CD14-positive monocyte (primary cell): ENCODE results near the gene LRRFIP2. TPM values are rescaled to one million over a fixed set of nuclear protein-coding genes. Genes with fewer than 3 reads are reported as not detected.

ENCODE experiments used
- DNase-seq, 3 donors: peaks; one replicate each; pipeline ENCODE4 v3.0.0-alpha.2; 2011 to 2022
- H2AFZ ChIP-seq: 2 replicates; pipeline ENCODE4 v1.6.0; 2012; ENCODE audit warnings: mild to moderate bottlenecking, low read depth, low read length, inconsistent platforms; ENCODE audit not compliant: insufficient read depth, poor library complexity, severe bottlenecking
- H3K27ac ChIP-seq, 2 donors: 1 replicate in 1 of 2; 2 replicates in 1 of 2; pipeline ENCODE4 v1.5.1; 2012 to 2013; ENCODE audit warnings: low read length in 2 of 2, control low read depth in 1 of 2, inconsistent platforms in 1 of 2, low read depth in 1 of 2, mild to moderate bottlenecking in 1 of 2
- H3K27me3 ChIP-seq, 2 donors: one replicate each; pipeline versions ENCODE4 v1.6.0 to v1.6.1; 2011 to 2013; ENCODE audit warnings: low read length in 2 of 2; ENCODE audit not compliant: control insufficient read depth in 2 of 2, insufficient read depth in 2 of 2
- H3K36me3 ChIP-seq, 2 donors: replicated peaks in 1 of 2; 1 replicate in 1 of 2; 2 replicates in 1 of 2; pipeline versions ENCODE4 v1.5.1 to v1.6.1; 2012 to 2013; ENCODE audit warnings: low read length in 2 of 2, control low read depth in 1 of 2, inconsistent platforms in 1 of 2, mild to moderate bottlenecking in 1 of 2; ENCODE audit not compliant: insufficient read depth in 2 of 2, control insufficient read depth in 1 of 2
- H3K4me1 ChIP-seq, 2 donors: 1 replicate in 1 of 2; 2 replicates in 1 of 2; pipeline versions ENCODE4 v1.5.1 to v1.6.1; 2012 to 2013; ENCODE audit warnings: low read length in 2 of 2, control low read depth in 1 of 2, inconsistent platforms in 1 of 2, mild to moderate bottlenecking in 1 of 2, moderate library complexity in 1 of 2; ENCODE audit not compliant: insufficient read depth in 2 of 2, control insufficient read depth in 1 of 2
- H3K4me2 ChIP-seq: replicated peaks from 2 replicates; pipeline ENCODE3; 2012; ENCODE audit warnings: low read length, moderate library complexity, mild to moderate bottlenecking; ENCODE audit not compliant: poor library complexity, severe bottlenecking; ENCODE audit errors: extremely low read depth
- H3K4me3 ChIP-seq, 3 experiments: fragments of 200-600 bp in 1 of 3; sonication (generic) in 1 of 3; replicated peaks in 1 of 3; 1 replicate in 2 of 3; 2 replicates in 1 of 3; pipeline ENCODE4 v1.5.1; 2011 to 2013; ENCODE audit warnings: low read length in 3 of 3, mild to moderate bottlenecking in 3 of 3, control low read depth in 2 of 3, low read depth in 2 of 3, inconsistent platforms in 1 of 3, moderate library complexity in 1 of 3
- H3K79me2 ChIP-seq: 2 replicates; pipeline ENCODE4 v1.6.0; 2012; ENCODE audit warnings: mild to moderate bottlenecking, control low read depth, inconsistent platforms, low read length, moderate library complexity; ENCODE audit not compliant: insufficient read depth
- H3K9ac ChIP-seq: 2 replicates; pipeline ENCODE4 v1.6.0; 2017; ENCODE audit warnings: low read length, mild to moderate bottlenecking; ENCODE audit not compliant: insufficient read depth, poor library complexity, severe bottlenecking
- H3K9me3 ChIP-seq, 2 donors: replicated peaks in 1 of 2; 1 replicate in 1 of 2; 2 replicates in 1 of 2; pipeline versions ENCODE4 v1.5.1 to v1.6.1; 2012 to 2013; ENCODE audit warnings: low read length in 2 of 2, control low read depth in 1 of 2; ENCODE audit not compliant: control insufficient read depth in 1 of 2, insufficient read depth in 1 of 2
- H4K20me1 ChIP-seq: 2 replicates; pipeline ENCODE4 v1.6.0; 2012; ENCODE audit warnings: mild to moderate bottlenecking, low read length, control low read depth, moderate library complexity; ENCODE audit not compliant: insufficient read depth
- H3K27ac Mint-ChIP-seq, 7 donors: one replicate each; pipeline ENCODE4 v1.8.0; 2020; ENCODE audit warnings: mild to moderate bottlenecking in 7 of 7, mixed read lengths in 7 of 7, moderate library complexity in 6 of 7, inconsistent platforms in 2 of 7
- H3K27me3 Mint-ChIP-seq, 3 donors: one replicate each; pipeline ENCODE4 v1.8.0; 2021 to 2022; ENCODE audit warnings: low read depth in 3 of 3, mild to moderate bottlenecking in 3 of 3, mixed read lengths in 3 of 3, moderate library complexity in 3 of 3, inconsistent platforms in 1 of 3
- H3K36me3 Mint-ChIP-seq, 2 donors: one replicate each; pipeline ENCODE4 v1.8.0; 2020; ENCODE audit warnings: mixed read lengths in 2 of 2, inconsistent platforms in 1 of 2, mild to moderate bottlenecking in 1 of 2
- H3K4me1 Mint-ChIP-seq: one replicate; pipeline ENCODE4 v1.8.0; 2020; ENCODE audit warnings: mild to moderate bottlenecking, mixed read lengths
- H3K4me3 Mint-ChIP-seq, 2 donors: one replicate each; pipeline ENCODE4 v1.8.0; 2020; ENCODE audit warnings: mild to moderate bottlenecking in 2 of 2, mixed read lengths in 2 of 2, moderate library complexity in 1 of 2
- H3K9me3 Mint-ChIP-seq, 7 donors: one replicate each; pipeline ENCODE4 v1.8.0; 2020 to 2022; ENCODE audit warnings: mixed read lengths in 7 of 7, mild to moderate bottlenecking in 6 of 7, moderate library complexity in 6 of 7, inconsistent platforms in 2 of 7
- WGBS: methylation state at CpG from one replicate; pipeline ENCODE4 v1.1.5; 2013; ENCODE audit warnings: missing lambda C conversion rate; ENCODE audit not compliant: insufficient coverage; 5-methylcytosine and 5-hydroxymethylcytosine counted together
- intact Hi-C, 2 donors: fragments of 100-400 bp; cut with micrococcal nuclease; formaldehyde crosslinking; loops; one replicate each; pipeline versions ENCODE4 v1.15.0 to v1.15.1; 2023
- polyA plus RNA-seq, 3 donors: library from polyadenylated mRNA; depleted of rRNA in 1 of 3; unstranded in 2 of 3; stranded (reverse) in 1 of 3; fragments of 300-500 nt in 2 of 3; fragments of >200 nt in 1 of 3; fragmentation: Illumina TruSeq in 2 of 3; gene quantifications; 1 replicate in 2 of 3; 2 replicates in 1 of 3; pipeline ENCODE4 v1.2.3, GENCODE V29; 2012 to 2021
- TF ChIP-seq, protein P1 (sequence below): fragments of 200-600 bp; IDR thresholded peaks from one replicate; pipeline ENCODE4 v1.8.0; 2022; ENCODE audit warnings: antibody characterized with exemption, mild to moderate bottlenecking

LRRFIP2 gene
- polyA plus RNA-seq, 3 donors, result 30.9 to 39.4 (median 31.7) TPM

- no peak overlapping the region for H3K4me3 Mint-ChIP-seq
- Histone ChIP-seq H3K9ac (no peak overlapping the region), H3K36me3 (peaks cover 78 to 99% of the 10 kb centered on the region in 2 donors), H2AFZ (no peak overlapping the region), H3K79me2 (no peaks in the 10 kb centered on the region), H3K4me1 (no peaks in the 10 kb centered on the region), H4K20me1 (no peaks in the 10 kb centered on the region), H3K4me3 (no peak overlapping the region), H3K27me3 (no peaks in the 10 kb centered on the region), H3K4me2 (no peak overlapping the region), H3K27ac (no peak overlapping the region), H3K9me3 (no peaks in the 10 kb centered on the region)
- DNase-seq, result no peak
- peaks cover 0 to 1% (median 0%) of the 10 kb centered on the region in 7 donors for H3K9me3 Mint-ChIP-seq
- H3K36me3 Mint-ChIP-seq, result peaks cover 88 to 94% of the 10 kb centered on the region in 2 donors
- WGBS, result no CpG with 5 or more reads among the region's 3 CpGs
- no peaks in the 10 kb centered on the region for H3K4me1 Mint-ChIP-seq
- H3K27ac Mint-ChIP-seq, result peak overlapping the region in 1 of 7 donors; percentile 11
- TF ChIP-seq, protein P1, sequence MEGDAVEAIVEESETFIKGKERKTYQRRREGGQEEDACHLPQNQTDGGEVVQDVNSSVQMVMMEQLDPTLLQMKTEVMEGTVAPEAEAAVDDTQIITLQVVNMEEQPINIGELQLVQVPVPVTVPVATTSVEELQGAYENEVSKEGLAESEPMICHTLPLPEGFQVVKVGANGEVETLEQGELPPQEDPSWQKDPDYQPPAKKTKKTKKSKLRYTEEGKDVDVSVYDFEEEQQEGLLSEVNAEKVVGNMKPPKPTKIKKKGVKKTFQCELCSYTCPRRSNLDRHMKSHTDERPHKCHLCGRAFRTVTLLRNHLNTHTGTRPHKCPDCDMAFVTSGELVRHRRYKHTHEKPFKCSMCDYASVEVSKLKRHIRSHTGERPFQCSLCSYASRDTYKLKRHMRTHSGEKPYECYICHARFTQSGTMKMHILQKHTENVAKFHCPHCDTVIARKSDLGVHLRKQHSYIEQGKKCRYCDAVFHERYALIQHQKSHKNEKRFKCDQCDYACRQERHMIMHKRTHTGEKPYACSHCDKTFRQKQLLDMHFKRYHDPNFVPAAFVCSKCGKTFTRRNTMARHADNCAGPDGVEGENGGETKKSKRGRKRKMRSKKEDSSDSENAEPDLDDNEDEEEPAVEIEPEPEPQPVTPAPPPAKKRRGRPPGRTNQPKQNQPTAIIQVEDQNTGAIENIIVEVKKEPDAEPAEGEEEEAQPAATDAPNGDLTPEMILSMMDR, result no peak
- intact Hi-C loops, result no loop called here
- H3K27me3 Mint-ChIP-seq, result peaks cover 0 to 3% (median 0%) of the 10 kb centered on the region in 3 donors
These were observed 156.7 kb downstream of the LRRFIP2 start for GRCh38 chr3:37017683-37018082.

DNA sequence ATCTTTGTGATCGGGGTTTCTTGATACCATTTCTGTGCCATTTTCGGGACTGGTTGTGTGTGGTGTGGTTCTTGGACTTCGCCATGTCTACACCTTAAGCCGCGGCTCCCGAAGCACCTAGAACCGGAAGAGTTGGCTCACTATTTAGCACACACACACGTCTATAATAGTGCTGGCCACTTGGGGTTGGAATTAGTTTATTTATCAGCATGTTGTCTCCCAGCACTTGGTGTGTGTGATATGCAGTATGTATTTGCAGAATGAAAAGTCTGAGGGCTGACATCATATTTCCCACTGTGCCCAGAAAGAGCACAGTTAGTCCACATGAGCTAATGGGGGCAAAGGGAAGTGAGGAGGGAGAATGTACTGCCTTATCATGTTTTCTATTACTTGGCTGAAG is 157.5 kb downstream of the LRRFIP2 start:
- no peaks in the 10 kb centered on the region for H4K20me1 ChIP-seq
- Mint-ChIP-seq H3K4me1 (no peaks in the 10 kb centered on the region), H3K4me3 (no peak overlapping the region), H3K9me3 (no peaks in the 10 kb centered on the region), H3K27me3 (peaks cover 0 to 2% (median 0%) of the 10 kb centered on the region in 3 donors), H3K27ac (no peak overlapping the region), H3K36me3 (peaks cover 87 to 94% of the 10 kb centered on the region in 2 donors)
- no peak for DNase-seq
- H3K79me2 ChIP-seq, result no peaks in the 10 kb centered on the region
- peaks cover 81 to 99% of the 10 kb centered on the region in 2 donors for H3K36me3 ChIP-seq
- H3K4me1 ChIP-seq, result no peaks in the 10 kb centered on the region
- 100% methylated on average over 2 of the region's 8 CpGs for WGBS
- H2AFZ ChIP-seq, result no peak overlapping the region
- TF ChIP-seq, protein P1, result no peak
- no peak overlapping the region for H3K4me3 ChIP-seq
- no peak overlapping the region for H3K27ac ChIP-seq
- no peaks in the 10 kb centered on the region for H3K9me3 ChIP-seq
- intact Hi-C loops, result no loop called here
- no peak overlapping the region for H3K9ac ChIP-seq
- H3K27me3 ChIP-seq, result no peaks in the 10 kb centered on the region
- H3K4me2 ChIP-seq, result no peak overlapping the region
